ENCODE data around the gene MYOZ2.

- TF ChIP-seq, protein P1, sequence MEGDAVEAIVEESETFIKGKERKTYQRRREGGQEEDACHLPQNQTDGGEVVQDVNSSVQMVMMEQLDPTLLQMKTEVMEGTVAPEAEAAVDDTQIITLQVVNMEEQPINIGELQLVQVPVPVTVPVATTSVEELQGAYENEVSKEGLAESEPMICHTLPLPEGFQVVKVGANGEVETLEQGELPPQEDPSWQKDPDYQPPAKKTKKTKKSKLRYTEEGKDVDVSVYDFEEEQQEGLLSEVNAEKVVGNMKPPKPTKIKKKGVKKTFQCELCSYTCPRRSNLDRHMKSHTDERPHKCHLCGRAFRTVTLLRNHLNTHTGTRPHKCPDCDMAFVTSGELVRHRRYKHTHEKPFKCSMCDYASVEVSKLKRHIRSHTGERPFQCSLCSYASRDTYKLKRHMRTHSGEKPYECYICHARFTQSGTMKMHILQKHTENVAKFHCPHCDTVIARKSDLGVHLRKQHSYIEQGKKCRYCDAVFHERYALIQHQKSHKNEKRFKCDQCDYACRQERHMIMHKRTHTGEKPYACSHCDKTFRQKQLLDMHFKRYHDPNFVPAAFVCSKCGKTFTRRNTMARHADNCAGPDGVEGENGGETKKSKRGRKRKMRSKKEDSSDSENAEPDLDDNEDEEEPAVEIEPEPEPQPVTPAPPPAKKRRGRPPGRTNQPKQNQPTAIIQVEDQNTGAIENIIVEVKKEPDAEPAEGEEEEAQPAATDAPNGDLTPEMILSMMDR (IDR thresholded peaks at IDR 0.05; ENCODE audit: low read depth, low read length), result no peak
- no peak for TF ChIP-seq MYC (IDR thresholded peaks at IDR 0.05; ENCODE audit: low read depth, low read length)
- TF ChIP-seq, protein P2, sequence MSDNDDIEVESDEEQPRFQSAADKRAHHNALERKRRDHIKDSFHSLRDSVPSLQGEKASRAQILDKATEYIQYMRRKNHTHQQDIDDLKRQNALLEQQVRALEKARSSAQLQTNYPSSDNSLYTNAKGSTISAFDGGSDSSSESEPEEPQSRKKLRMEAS (IDR thresholded peaks at IDR 0.05; ENCODE audit: low read depth, low read length), result no peak
Measured at GRCh38 chr4:119162174-119162573, 26.5 kb downstream of the MYOZ2 start.
